HG03575 (cell line): Measurements from ENCODE around the gene GADD45GIP1.
"Not testable (repeated sequence)": the region's sequence is repeated elsewhere in the genome, so short reads cannot be mapped to it uniquely, and the experiment has no call there.

Source experiments
- ATAC-seq: cut with Tn5 transposase; IDR thresholded peaks from one replicate; pipeline ENCODE4 v1.9.1; 2021; ENCODE audit not compliant: unreplicated experiment, insufficient number of reproducible peaks, low FRiP score; ENCODE audit errors: extremely low read depth

Gene GADD45GIP1

GRCh38 chr19:12969292-12969988, 12.4 kb upstream of the GADD45GIP1 start, which contains the start of gene DAND5:
Gene DAND5, plus strand, starts transcription at chr19:12969576. Its CDS starts 85 bp downstream, at chr19:12969661.
- no peak for ATAC-seq

- no peak for ATAC-seq
These were observed 10.9 kb upstream of the GADD45GIP1 start for GRCh38 chr19:12967907-12968306.

- ATAC-seq, result no peak
These were observed 8.8 kb upstream of the GADD45GIP1 start for GRCh38 chr19:12965812-12966135.

GRCh38 chr19:12965017-12965811, 8.2 kb upstream of the GADD45GIP1 start:
- ATAC-seq, result no peak

GRCh38 chr19:12959481-12959880, 2.5 kb upstream of the GADD45GIP1 start:
- ATAC-seq, result no peak

GRCh38 chr19:12957389-12957952, 448 bp upstream of the GADD45GIP1 start:
- ATAC-seq, result not testable (repeated sequence)

GRCh38 chr19:12955996-12956395, 1.0 kb downstream of the GADD45GIP1 start:
- ATAC-seq, result no peak

- not testable (repeated sequence) for ATAC-seq
These were observed 1.4 kb downstream of the GADD45GIP1 start for GRCh38 chr19:12955575-12955974.

GRCh38 chr19:12954612-12954962, 2.4 kb downstream of the GADD45GIP1 start:
- ATAC-seq, result no peak

- no peak for ATAC-seq
These were observed 3.0 kb downstream of the GADD45GIP1 start for GRCh38 chr19:12953799-12954611.

- ATAC-seq, result no peak
These were observed 3.8 kb downstream of the GADD45GIP1 start for GRCh38 chr19:12953138-12953798.

- no peak for ATAC-seq
These were observed 4.4 kb downstream of the GADD45GIP1 start for GRCh38 chr19:12952488-12953137.

GRCh38 chr19:12952050-12952449, 5.0 kb downstream of the GADD45GIP1 start:
- ATAC-seq, result not testable (repeated sequence)

- ATAC-seq, result no peak
These were observed 7.4 kb downstream of the GADD45GIP1 start for GRCh38 chr19:12949363-12950283.

- ATAC-seq, result no peak
These were observed 8.2 kb downstream of the GADD45GIP1 start for GRCh38 chr19:12948612-12949362.

GRCh38 chr19:12947702-12948611, 9.1 kb downstream of the GADD45GIP1 start:
- no peak for ATAC-seq
